ENCODE measurements around the gene MYO18B. TPM values are rescaled to one million over a fixed set of nuclear protein-coding genes. Genes with fewer than 3 reads are reported as not detected.

Gene MYO18B
- total and polyA plus RNA-seq, 2 of the 8 experiments (the other 6 are each of a cell fraction or from before 2014, with no cell fraction given): 0.62 to 0.78 TPM

- no peaks in the 10 kb centered on the region for H3K79me2 ChIP-seq (ENCODE audit: control insufficient read depth in 1 of 2, insufficient read depth in 2 of 2, low read length in 2 of 2)
- no peaks in the 10 kb centered on the region for H3K23me2 ChIP-seq (ENCODE audit: low read depth, low read length)
- no peak overlapping the region for H3K9ac ChIP-seq (replicated peaks in 1 of 4; ENCODE audit: extremely low read depth in 1 of 4, low read depth in 3 of 4, low read length in 3 of 4)
- no peak overlapping the region for H2BK120ac ChIP-seq (replicated peaks; ENCODE audit: low read depth, low read length)
- H3K27me3 ChIP-seq (replicated peaks in 1 of 4; ENCODE audit: control insufficient read depth in 3 of 4, extremely low read depth in 1 of 4, insufficient read depth in 3 of 4, low read length in 3 of 4): no peaks in the 10 kb centered on the region
- H3K27ac ChIP-seq (ENCODE audit: low read depth, low read length): no peak overlapping the region
- H3K4me2 ChIP-seq (ENCODE audit: insufficient read depth in 1 of 2, low read depth in 2 of 2, low read length in 2 of 2): no peak overlapping the region
- no peak overlapping the region for H2BK5ac ChIP-seq (ENCODE audit: low read depth, low read length)
- no peak overlapping the region for H3K56ac ChIP-seq (replicated peaks; ENCODE audit: insufficient read length, low read depth, low read length)
- POLR2A ChIA-PET (ENCODE audit: partially characterized antibody): no interaction called here
- no peak overlapping the region for H2AK5ac ChIP-seq (ENCODE audit: low read depth, low read length)
- CTCF ChIA-PET (ENCODE audit: partially characterized antibody): interaction anchor here (0.6 kb wide), 1 partner anchor 715 kb away, joined by 3 read pairs; no protein-coding TSS in a partner anchor
- 93% methylated on average over 16 of the region's 16 CpGs; no CpG with 5 or more reads in 1 of the 2 experiments for WGBS, 2 experiments (ENCODE audit: extremely low coverage in 1 of 2, insufficient coverage in 1 of 2, insufficient read length in 1 of 2, insufficient replicate concordance in 2 of 2, low coverage in 1 of 2, low lambda C conversion rate in 2 of 2, missing lambda C conversion rate in 1 of 2)
- H4K5ac ChIP-seq (ENCODE audit: insufficient read length, low read depth, low read length): no peak overlapping the region
- H3K18ac ChIP-seq (ENCODE audit: extremely low read depth, low read length): no peak overlapping the region
- H3K36me3 ChIP-seq (ENCODE audit: control insufficient read depth in 2 of 4, insufficient read depth in 4 of 4, low read length in 3 of 4): peaks cover 0 to 3% (median 0%) of the 10 kb centered on the region in 4 experiments; a peak in 2 of 8 replicates
- H3K79me1 ChIP-seq (ENCODE audit: low read depth, low read length): no peaks in the 10 kb centered on the region
- peaks cover 0 to 2% of the 10 kb centered on the region in 2 experiments for H4K20me1 ChIP-seq (replicated peaks in 1 of 2; ENCODE audit: control insufficient read depth in 1 of 2, insufficient read depth in 2 of 2, low read length in 2 of 2)
- peaks cover 0 to 3% (median 0%) of the 10 kb centered on the region in 4 experiments; a peak in 1 of 7 replicates for H3K4me1 ChIP-seq (replicated peaks in 1 of 4; ENCODE audit: control insufficient read depth in 3 of 4, insufficient read depth in 4 of 4, low read length in 3 of 4)
- no peaks in the 10 kb centered on the region for H3K9me3 ChIP-seq (ENCODE audit: insufficient read depth in 2 of 2, low read depth in 1 of 2, low read length in 1 of 2)
- FAIRE-seq: no peak
- H2AFZ ChIP-seq (ENCODE audit: low read length): no peak overlapping the region
- no peak overlapping the region for H4K8ac ChIP-seq (ENCODE audit: extremely low read depth, insufficient read depth, low read length)
- no peak overlapping the region for H2BK20ac ChIP-seq (ENCODE audit: low read length)
- no peak for DNase-seq (ENCODE audit: low read depth in 1 of 2, low spot score in 2 of 2)
- no peak overlapping the region for H3K4me3 ChIP-seq (ENCODE audit: extremely low read depth in 1 of 4, insufficient read depth in 2 of 4, low read depth in 3 of 4, low read length in 4 of 4)
- H2BK12ac ChIP-seq (ENCODE audit: low read depth, low read length): no peak overlapping the region
- no peak overlapping the region for H4K91ac ChIP-seq (replicated peaks; ENCODE audit: insufficient read length, low read length)
- no peak overlapping the region for H3K4ac ChIP-seq (replicated peaks; ENCODE audit: insufficient read length, low read depth, low read length)
- no peak overlapping the region for H3K23ac ChIP-seq (ENCODE audit: insufficient read length)
- no peak overlapping the region for H3K14ac ChIP-seq (ENCODE audit: insufficient read length)
- H2BK15ac ChIP-seq (ENCODE audit: low read length): no peak overlapping the region
- TF ChIP-seq BACH1 (IDR thresholded peaks at IDR 0.05; ENCODE audit: low read length) (no peak), CBX8 (IDR thresholded peaks at IDR 0.05; ENCODE audit: borderline replicate concordance, low read depth, low read length) (no peak), RAD21 (IDR thresholded peaks at IDR 0.05 in 1 of 2, conservative IDR thresholded peaks at IDR 0.05 in 1 of 2; ENCODE audit: low read depth in 2 of 2, low read length in 2 of 2) (no peak), SUZ12 (IDR thresholded peaks at IDR 0.05; ENCODE audit: low read length) (no peak), TEAD4 (IDR thresholded peaks at IDR 0.05; ENCODE audit: low read depth, low read length) (no peak), TAF1 (IDR thresholded peaks at IDR 0.05; ENCODE audit: low read depth, low read length) (no peak), CBX5 (IDR thresholded peaks at IDR 0.05; ENCODE audit: low read depth, low read length) (no peak), JUN (IDR thresholded peaks at IDR 0.05; ENCODE audit: low read depth, low read length) (no peak), HDAC2 (IDR thresholded peaks at IDR 0.05; ENCODE audit: borderline replicate concordance in 1 of 2, low read depth in 2 of 2, low read length in 2 of 2) (no peak)
These were observed 19.8 kb upstream of the MYO18B start for GRCh38 chr22:25722223-25722622.
